Spleen (tissue), 11 donors: ENCODE measurements around the gene RCCD1. TPM values are rescaled to one million over a fixed set of nuclear protein-coding genes. Genes with fewer than 3 reads are reported as not detected.

Experiments used
- DNase-seq: peaks from one replicate; pipeline ENCODE4 v3.0.0-alpha.2; 2020
- H3K27ac ChIP-seq, 8 donors: fragments of 200-600 bp; sonication (generic) in 7 of 8; 1 replicate in 4 of 8; 2 replicates in 4 of 8; pipeline versions ENCODE4 v1.5.0 to v1.8.0; 2016 to 2021; ENCODE audit warnings: inconsistent platforms in 4 of 8, mild to moderate bottlenecking in 4 of 8, moderate library complexity in 1 of 8
- H3K27me3 ChIP-seq, 7 donors: fragments of 200-600 bp; sonication (generic) in 6 of 7; replicated peaks in 1 of 7; 1 replicate in 4 of 7; 2 replicates in 3 of 7; pipeline versions ENCODE4 v1.5.0 to v1.8.0; 2016 to 2021; ENCODE audit warnings: inconsistent platforms in 3 of 7, mild to moderate bottlenecking in 1 of 7
- H3K36me3 ChIP-seq, 6 donors: fragments of 200-600 bp; sonication (generic) in 5 of 6; 1 replicate in 4 of 6; 2 replicates in 2 of 6; pipeline versions ENCODE4 v1.5.0 to v1.8.0; 2016 to 2021; ENCODE audit warnings: inconsistent platforms in 2 of 6
- H3K4me1 ChIP-seq, 6 donors: fragments of 200-600 bp; sonication (generic) in 5 of 6; 1 replicate in 3 of 6; 2 replicates in 3 of 6; pipeline versions ENCODE4 v1.5.0 to v1.8.0; 2016 to 2021; ENCODE audit warnings: inconsistent platforms in 3 of 6
- H3K4me3 ChIP-seq, 8 donors: fragments of 200-600 bp; sonication (generic) in 7 of 8; 1 replicate in 4 of 8; 2 replicates in 4 of 8; pipeline versions ENCODE4 v1.5.0 to v1.8.0; 2016 to 2021; ENCODE audit warnings: inconsistent platforms in 4 of 8, mild to moderate bottlenecking in 4 of 8, moderate library complexity in 2 of 8
- H3K9me3 ChIP-seq, 8 donors: fragments of 200-600 bp; sonication (generic) in 7 of 8; 1 replicate in 4 of 8; 2 replicates in 4 of 8; pipeline versions ENCODE4 v1.5.0 to v1.8.0; 2016 to 2021; ENCODE audit warnings: inconsistent platforms in 4 of 8
- CTCF ChIP-seq, 11 experiments: fragments of 200-600 bp in 7 of 11; fragments of 450-650 bp in 4 of 11; sonication (generic) in 4 of 11; IDR thresholded peaks in 8 of 11; conservative IDR thresholded peaks in 3 of 11; 1 replicate in 7 of 11; 2 replicates in 4 of 11; pipeline versions ENCODE4 v1.4.0 to v1.8.0; 2016 to 2021; ENCODE audit warnings: antibody characterized with exemption in 11 of 11, inconsistent platforms in 4 of 11, mild to moderate bottlenecking in 1 of 11
- POLR2A ChIP-seq, 3 donors: fragments of 450-650 bp; IDR thresholded peaks; one replicate each; pipeline ENCODE4 v1.5.1; 2017; ENCODE audit warnings: antibody characterized with exemption in 3 of 3, mild to moderate bottlenecking in 1 of 3
- POLR2AphosphoS5 ChIP-seq, 3 donors: sonication (generic); formaldehyde crosslinking; IDR thresholded peaks; one replicate each; pipeline ENCODE4 v1.5.1; 2017; ENCODE audit warnings: antibody characterized with exemption in 3 of 3
- WGBS, 5 donors: extraction: QIAGEN DNeasy Blood & Tissue Kit in 3 of 5; methylation state at CpG; one replicate each; pipeline versions ENCODE4 v1.1.5 to v1.1.7; 2013 to 2018; 5-methylcytosine and 5-hydroxymethylcytosine counted together
- intact Hi-C: fragments of 100-400 bp; cut with DNase I; formaldehyde crosslinking; loops from one replicate; pipeline ENCODE4 v1.15.0; 2023; ENCODE audit warnings: low total_unique reads
- polyA plus RNA-seq, 3 donors: library from polyadenylated mRNA; stranded (reverse); fragments of 200-250 nt; gene quantifications; one replicate each; pipeline ENCODE4 v1.2.1, GENCODE V29; 2013
- total RNA-seq, 7 donors: library from RNA; depleted of rRNA in 3 of 7; stranded (reverse); fragments of >200 nt in 3 of 7; fragmentation: NEBNext Ultra II Directional in 4 of 7; extraction: Animal tissue kit (Norgen Biotek cat#: 25700) in 4 of 7; gene quantifications; one replicate each; pipeline versions ENCODE4 v1.1.0 to v1.2.1, GENCODE V29; 2016 to 2021
- donor health status: healthy with polysubstance abuse.
- donor health status: DM: no; HTN: no; CAD: no; lungs with moderate emphysema.
- donor health status: DM: no; HTN: no; CAD: no.
- donor health status: Bipolar disorder and iron deficiency.
- donor health status: healthy.
- donor health status: DM: no; HTN: no; CAD: no.
- donor health status: DM: yes; HTN: yes; CAD: no.

Gene RCCD1
- total and polyA plus RNA-seq, 10 donors: 3.6 to 11.4 (median 8.5) TPM

- DNase-seq: peak; percentile 64
Measured at GRCh38 chr15:90913398-90913944, 41.2 kb upstream of the RCCD1 start.

GRCh38 chr15:90914305-90915080 lies 40.2 kb upstream of the RCCD1 start:
- 71 to 91% (median 78%) methylated on average over 19 to 22 of the region's 22 CpGs for WGBS, 5 donors

More at GRCh38 chr15:90913398-90913944, 41.2 kb upstream of the RCCD1 start:
- H3K4me1 ChIP-seq: peaks cover 0 to 84% (median 18%) of the 10 kb centered on the region in 6 donors
- peak overlapping the region in 7 of 8 donors; percentile 67 to 93 (median 79) for H3K27ac ChIP-seq
- intact Hi-C loops: no loop called here
- no peaks in the 10 kb centered on the region for H3K27me3 ChIP-seq
- no peaks in the 10 kb centered on the region for H3K9me3 ChIP-seq
- no peak for TF ChIP-seq CTCF (IDR thresholded peaks at IDR 0.05 in 8 of 11, conservative IDR thresholded peaks at IDR 0.05 in 3 of 11)
- 84 to 96% (median 94%) methylated on average over 9 to 12 of the region's 12 CpGs for WGBS, 5 donors
- peaks cover 23 to 100% (median 98%) of the 10 kb centered on the region in 6 donors for H3K36me3 ChIP-seq
- peak overlapping the region in 1 of 8 donors; percentile 61 for H3K4me3 ChIP-seq

GRCh38 chr15:90915216-90915807 lies 39.4 kb upstream of the RCCD1 start:
- DNase-seq: no peak
- TF ChIP-seq POLR2A (IDR thresholded peaks at IDR 0.05) (no peak), POLR2AphosphoS5 (IDR thresholded peaks at IDR 0.05) (no peak), CTCF (IDR thresholded peaks at IDR 0.05 in 8 of 11, conservative IDR thresholded peaks at IDR 0.05 in 3 of 11) (no peak)
- intact Hi-C loops: no loop called here

More at GRCh38 chr15:90914305-90915080, 40.2 kb upstream of the RCCD1 start:
- peak; percentile 78 for DNase-seq
- no peaks in the 10 kb centered on the region for H3K27me3 ChIP-seq
- intact Hi-C loops: no loop called here
- H3K9me3 ChIP-seq: no peaks in the 10 kb centered on the region
- H3K4me3 ChIP-seq: peak overlapping the region in 1 of 8 donors; percentile 61
- TF ChIP-seq POLR2AphosphoS5 (IDR thresholded peaks at IDR 0.05) (peak in 2 of 3 donors; percentile 23 to 68), POLR2A (IDR thresholded peaks at IDR 0.05) (no peak), CTCF (IDR thresholded peaks at IDR 0.05 in 8 of 11, conservative IDR thresholded peaks at IDR 0.05 in 3 of 11) (no peak)
- peak overlapping the region in 7 of 8 donors; percentile 67 to 93 (median 79) for H3K27ac ChIP-seq
- H3K36me3 ChIP-seq: peaks cover 24 to 100% (median 99%) of the 10 kb centered on the region in 6 donors
- peaks cover 0 to 84% (median 18%) of the 10 kb centered on the region in 6 donors for H3K4me1 ChIP-seq

More at GRCh38 chr15:90915216-90915807, 39.4 kb upstream of the RCCD1 start:
- 39 to 71% (median 46%) methylated on average over 7 of the region's 7 CpGs for WGBS, 5 donors
- Histone ChIP-seq H3K27ac (peak overlapping the region in 7 of 8 donors; percentile 67 to 93 (median 79)), H3K27me3 (no peaks in the 10 kb centered on the region), H3K4me1 (peaks cover 0 to 77% (median 16%) of the 10 kb centered on the region in 6 donors), H3K9me3 (no peaks in the 10 kb centered on the region), H3K36me3 (peaks cover 24 to 100% (median 99%) of the 10 kb centered on the region in 6 donors), H3K4me3 (peak overlapping the region in 2 of 8 donors; percentile 32 to 61)
